Epithelial cell of umbilical artery (primary cell): ENCODE results near the gene PSMD14. TPM values are rescaled to one million over a fixed set of nuclear protein-coding genes. Genes with fewer than 3 reads are reported as not detected.

Experiments used
- total RNA-seq: library from RNA; depleted of rRNA; stranded (reverse); fragments of >200 nt; gene quantifications from 2 replicates; pipeline ENCODE4 v1.2.3, GENCODE V29; 2014

Gene PSMD14
- 153 and 184 TPM in 2 replicates for total RNA-seq

GRCh38 chr2:161308178-161308955 lies at the start of gene PSMD14:
PSMD14 (plus strand) TSS chr2:161308425; CDS start chr2:161318826, 10,401 bp downstream.

GRCh38 chr2:161415987-161416707 lies 107.9 kb downstream of the PSMD14 start, which contains the start of gene TBR1:
TBR1 (plus strand) TSS chr2:161416297; CDS start chr2:161416411, 114 bp downstream.

Other genes starting within 250 kb of the PSMD14 start
- gene TANK, start 148.0 kb upstream of the PSMD14 start, total RNA-seq: 159 and 194 TPM in 2 replicates
- gene TBR1, start 107.9 kb downstream of the PSMD14 start, total RNA-seq: under 0.01 and 0.30 TPM in 2 replicates